ENCODE results near the gene ARHGAP42.

DNA sequence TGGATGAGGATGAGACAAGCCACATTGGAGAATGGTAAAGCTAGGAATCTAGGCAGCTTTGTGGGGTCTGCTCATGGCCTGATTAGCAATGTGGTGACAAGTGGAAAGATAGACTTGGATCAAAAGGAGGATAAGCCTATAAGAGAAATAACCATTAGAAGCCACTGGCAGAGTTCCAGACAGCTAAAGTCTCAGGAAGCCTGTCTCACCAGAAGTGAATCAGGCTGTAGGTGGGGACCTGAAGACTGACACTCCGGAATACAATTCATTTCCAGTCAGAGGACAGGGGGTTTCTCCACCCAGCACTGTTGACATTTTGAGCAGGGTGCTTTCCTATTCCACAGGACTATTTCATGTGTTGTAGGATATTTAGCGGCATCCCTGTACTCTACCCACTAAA lies 129.7 kb downstream of the ARHGAP42 start:
- TF ChIP-seq, protein P1, sequence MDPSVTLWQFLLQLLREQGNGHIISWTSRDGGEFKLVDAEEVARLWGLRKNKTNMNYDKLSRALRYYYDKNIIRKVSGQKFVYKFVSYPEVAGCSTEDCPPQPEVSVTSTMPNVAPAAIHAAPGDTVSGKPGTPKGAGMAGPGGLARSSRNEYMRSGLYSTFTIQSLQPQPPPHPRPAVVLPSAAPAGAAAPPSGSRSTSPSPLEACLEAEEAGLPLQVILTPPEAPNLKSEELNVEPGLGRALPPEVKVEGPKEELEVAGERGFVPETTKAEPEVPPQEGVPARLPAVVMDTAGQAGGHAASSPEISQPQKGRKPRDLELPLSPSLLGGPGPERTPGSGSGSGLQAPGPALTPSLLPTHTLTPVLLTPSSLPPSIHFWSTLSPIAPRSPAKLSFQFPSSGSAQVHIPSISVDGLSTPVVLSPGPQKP (IDR thresholded peaks at IDR 0.05; ENCODE audit: borderline replicate concordance, low read depth, low read length): no peak
- TF ChIP-seq POLR2A (IDR thresholded peaks at IDR 0.05; ENCODE audit: low read depth, low read length) (no peak), FOS (IDR thresholded peaks at IDR 0.05; ENCODE audit: low read depth, low read length) (no peak), CEBPB (IDR thresholded peaks at IDR 0.05; ENCODE audit: low read depth, low read length) (no peak)
- TF ChIP-seq, protein P2, sequence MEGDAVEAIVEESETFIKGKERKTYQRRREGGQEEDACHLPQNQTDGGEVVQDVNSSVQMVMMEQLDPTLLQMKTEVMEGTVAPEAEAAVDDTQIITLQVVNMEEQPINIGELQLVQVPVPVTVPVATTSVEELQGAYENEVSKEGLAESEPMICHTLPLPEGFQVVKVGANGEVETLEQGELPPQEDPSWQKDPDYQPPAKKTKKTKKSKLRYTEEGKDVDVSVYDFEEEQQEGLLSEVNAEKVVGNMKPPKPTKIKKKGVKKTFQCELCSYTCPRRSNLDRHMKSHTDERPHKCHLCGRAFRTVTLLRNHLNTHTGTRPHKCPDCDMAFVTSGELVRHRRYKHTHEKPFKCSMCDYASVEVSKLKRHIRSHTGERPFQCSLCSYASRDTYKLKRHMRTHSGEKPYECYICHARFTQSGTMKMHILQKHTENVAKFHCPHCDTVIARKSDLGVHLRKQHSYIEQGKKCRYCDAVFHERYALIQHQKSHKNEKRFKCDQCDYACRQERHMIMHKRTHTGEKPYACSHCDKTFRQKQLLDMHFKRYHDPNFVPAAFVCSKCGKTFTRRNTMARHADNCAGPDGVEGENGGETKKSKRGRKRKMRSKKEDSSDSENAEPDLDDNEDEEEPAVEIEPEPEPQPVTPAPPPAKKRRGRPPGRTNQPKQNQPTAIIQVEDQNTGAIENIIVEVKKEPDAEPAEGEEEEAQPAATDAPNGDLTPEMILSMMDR (conservative IDR thresholded peaks at IDR 0.05; ENCODE audit: low read depth, low read length): no peak
- TF ChIP-seq, protein P3, sequence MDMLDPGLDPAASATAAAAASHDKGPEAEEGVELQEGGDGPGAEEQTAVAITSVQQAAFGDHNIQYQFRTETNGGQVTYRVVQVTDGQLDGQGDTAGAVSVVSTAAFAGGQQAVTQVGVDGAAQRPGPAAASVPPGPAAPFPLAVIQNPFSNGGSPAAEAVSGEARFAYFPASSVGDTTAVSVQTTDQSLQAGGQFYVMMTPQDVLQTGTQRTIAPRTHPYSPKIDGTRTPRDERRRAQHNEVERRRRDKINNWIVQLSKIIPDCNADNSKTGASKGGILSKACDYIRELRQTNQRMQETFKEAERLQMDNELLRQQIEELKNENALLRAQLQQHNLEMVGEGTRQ (IDR thresholded peaks at IDR 0.05; ENCODE audit: low read depth, low read length): no peak

All from IMR-90 (cell line).